Prostate gland (tissue), 2 donors: Measurements from ENCODE around the gene ASCC3. TPM values are rescaled to one million over a fixed set of nuclear protein-coding genes. Genes with fewer than 3 reads are reported as not detected.

Source experiments
- DNase-seq: peaks from one replicate; pipeline ENCODE4 v3.0.0-alpha.2; 2019; ENCODE audit warnings: low spot score
- H3K27ac ChIP-seq, 2 donors: fragments of 200-600 bp; sonication (generic); 2 replicates each; pipeline ENCODE4 v1.5.1; 2017 to 2019
- H3K27me3 ChIP-seq: fragments of 200-600 bp; sonication (generic); replicated peaks from 2 replicates; pipeline ENCODE4 v1.5.1; 2019; ENCODE audit not compliant: insufficient read depth
- H3K36me3 ChIP-seq, 2 donors: fragments of 200-600 bp; sonication (generic); 1 replicate in 1 of 2; 2 replicates in 1 of 2; pipeline versions ENCODE4 v1.5.1 to v1.8.1; 2017 to 2019
- H3K4me1 ChIP-seq: fragments of 200-600 bp; sonication (generic); replicated peaks from 2 replicates; pipeline ENCODE4 v1.5.1; 2019
- H3K4me3 ChIP-seq, 2 donors: fragments of 200-600 bp; sonication (generic); 2 replicates each; pipeline ENCODE4 v1.5.1; 2017 to 2019
- H3K9me3 ChIP-seq: fragments of 200-600 bp; sonication (generic); 2 replicates; pipeline ENCODE4 v1.5.1; 2017
- CTCF ChIP-seq, 4 experiments: fragments of 200-600 bp in 2 of 4; fragments of 450-650 bp in 2 of 4; sonication (generic) in 2 of 4; IDR thresholded peaks; 1 replicate in 3 of 4; 2 replicates in 1 of 4; pipeline ENCODE4 v1.5.1; 2016 to 2019; ENCODE audit warnings: antibody characterized with exemption in 4 of 4, mild to moderate bottlenecking in 2 of 4, moderate library complexity in 2 of 4
- POLR2A ChIP-seq: fragments of 450-650 bp; IDR thresholded peaks from one replicate; pipeline ENCODE4 v1.6.1; 2016; ENCODE audit warnings: antibody characterized with exemption, mild to moderate bottlenecking
- POLR2AphosphoS5 ChIP-seq: sonication (generic); formaldehyde crosslinking; IDR thresholded peaks from one replicate; pipeline ENCODE4 v1.6.1; 2017; ENCODE audit warnings: antibody characterized with exemption
- WGBS: methylation state at CpG from one replicate; pipeline ENCODE4 v1.1.5; 2018; 5-methylcytosine and 5-hydroxymethylcytosine counted together
- intact Hi-C: fragments of 100-400 bp; cut with DNase I; formaldehyde crosslinking; loops from one replicate; pipeline ENCODE4 v1.14.2; 2022
- total RNA-seq, 2 donors: library from RNA; depleted of rRNA; stranded (reverse); fragments of >200 nt; gene quantifications; one replicate each; pipeline ENCODE4 v1.1.0, GENCODE V29; 2016

Gene ASCC3
- total RNA-seq, 2 donors from 2014 or later: 27.6 to 35.9 TPM

- H3K36me3 ChIP-seq: no peaks in the 10 kb centered on the region
- DNase-seq: no peak
- WGBS: 98% methylated on average over 4 of the region's 4 CpGs
- intact Hi-C loops: no loop called here
- H3K4me3 ChIP-seq: no peak overlapping the region
- no peak for TF ChIP-seq CTCF (IDR thresholded peaks at IDR 0.05)
- no peak for TF ChIP-seq POLR2A
- TF ChIP-seq POLR2AphosphoS5: no peak
- H3K27me3 ChIP-seq: no peaks in the 10 kb centered on the region
- no peak overlapping the region for H3K27ac ChIP-seq
- no peaks in the 10 kb centered on the region for H3K9me3 ChIP-seq
- no peaks in the 10 kb centered on the region for H3K4me1 ChIP-seq
Observed at GRCh38 chr6:100517106-100517505, 364.0 kb downstream of the ASCC3 start.

- Histone ChIP-seq H3K9me3 (no peaks in the 10 kb centered on the region), H3K4me1 (no peaks in the 10 kb centered on the region), H3K4me3 (no peak overlapping the region), H3K27ac (no peak overlapping the region), H3K36me3 (no peaks in the 10 kb centered on the region), H3K27me3 (no peaks in the 10 kb centered on the region)
- intact Hi-C loops: no loop called here
- no peak for TF ChIP-seq CTCF (IDR thresholded peaks at IDR 0.05)
- TF ChIP-seq POLR2AphosphoS5: no peak
- no peak for TF ChIP-seq POLR2A
- no peak for DNase-seq
- WGBS: 98% methylated on average over 3 of the region's 3 CpGs
Observed at GRCh38 chr6:100514660-100515059, 366.5 kb downstream of the ASCC3 start.

- no peak for TF ChIP-seq CTCF (IDR thresholded peaks at IDR 0.05)
- no peak for TF ChIP-seq POLR2A
- TF ChIP-seq POLR2AphosphoS5: no peak
- no peak for DNase-seq
- Histone ChIP-seq H3K9me3 (no peaks in the 10 kb centered on the region), H3K4me3 (no peak overlapping the region), H3K4me1 (no peaks in the 10 kb centered on the region), H3K27ac (no peak overlapping the region), H3K36me3 (no peaks in the 10 kb centered on the region), H3K27me3 (no peaks in the 10 kb centered on the region)
- intact Hi-C loops: no loop called here
- WGBS: 75% methylated on average over 6 of the region's 6 CpGs
Observed at GRCh38 chr6:100512203-100512862, 368.8 kb downstream of the ASCC3 start.

- intact Hi-C loops: no loop called here
- Histone ChIP-seq H3K4me1 (no peaks in the 10 kb centered on the region), H3K36me3 (no peaks in the 10 kb centered on the region), H3K9me3 (no peaks in the 10 kb centered on the region), H3K4me3 (no peak overlapping the region), H3K27ac (no peak overlapping the region), H3K27me3 (no peaks in the 10 kb centered on the region)
- no peak for DNase-seq
- 78% methylated on average over 3 of the region's 3 CpGs for WGBS
- TF ChIP-seq POLR2A (no peak), CTCF (IDR thresholded peaks at IDR 0.05) (no peak), POLR2AphosphoS5 (no peak)
Observed at GRCh38 chr6:100509101-100509500, 372.0 kb downstream of the ASCC3 start.

GRCh38 chr6:100506651-100507050 lies 374.5 kb downstream of the ASCC3 start:
- TF ChIP-seq CTCF (IDR thresholded peaks at IDR 0.05) (no peak), POLR2A (no peak), POLR2AphosphoS5 (no peak)
- H3K4me3 ChIP-seq: no peak overlapping the region
- intact Hi-C loops: no loop called here
- 91% methylated on average over 2 of the region's 2 CpGs for WGBS
- no peaks in the 10 kb centered on the region for H3K36me3 ChIP-seq
- H3K27ac ChIP-seq: no peak overlapping the region
- no peaks in the 10 kb centered on the region for H3K9me3 ChIP-seq
- no peaks in the 10 kb centered on the region for H3K4me1 ChIP-seq
- no peak for DNase-seq
- H3K27me3 ChIP-seq: no peaks in the 10 kb centered on the region
